NCI-H82 (cell line): ENCODE results near the gene PYGO2.
A peak's percentile ranks its signal among the peaks of the same experiment; 100 is the strongest.
"Not testable (repeated sequence)": the region's sequence is repeated elsewhere in the genome, so short reads cannot be mapped to it uniquely, and the experiment has no call there.

ENCODE experiments used
- DNase-seq: peaks from one replicate; lab custom pipeline; 2025; lab: John Stamatoyannopoulos, UW

The PYGO2 gene

DNA sequence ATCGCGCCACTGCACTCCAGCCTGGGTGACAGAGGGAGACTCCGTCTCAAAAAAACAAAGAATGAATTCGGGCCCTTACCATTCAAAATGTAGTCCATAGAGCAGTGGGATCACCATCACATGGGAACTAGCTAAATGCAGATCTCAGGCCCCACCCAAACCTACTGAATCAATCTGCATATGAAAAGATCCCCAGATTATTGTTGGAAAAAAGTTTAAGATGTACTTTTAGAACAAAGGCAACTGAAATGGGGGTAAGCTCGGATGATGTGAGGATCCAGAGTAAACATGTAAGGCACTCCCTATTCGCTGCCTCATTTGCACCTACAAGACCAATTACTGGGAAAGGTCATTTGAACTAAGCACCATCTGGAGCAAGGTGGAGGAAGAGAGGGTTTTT lies 20.8 kb upstream of the PYGO2 start:
- DNase-seq: peak; percentile 74

DNA sequence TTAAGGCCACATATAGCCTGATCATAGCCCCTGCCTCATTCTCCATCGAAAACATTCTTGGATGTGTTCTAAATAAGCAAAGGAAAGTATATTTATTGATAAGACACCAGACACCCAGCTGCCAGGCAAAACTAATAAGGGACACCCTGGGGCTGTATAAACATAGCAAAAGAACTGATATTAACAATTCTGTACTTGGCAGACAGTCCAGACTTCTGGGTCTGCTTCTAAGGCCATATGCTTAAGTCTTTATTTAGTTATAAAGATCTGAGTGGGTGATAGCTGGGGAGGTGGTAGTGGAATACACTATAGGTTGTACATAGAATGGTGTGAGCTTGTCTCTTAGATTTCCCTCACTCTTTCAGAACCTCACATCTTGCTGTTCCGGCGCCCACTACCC lies 16.8 kb upstream of the PYGO2 start:
- no peak for DNase-seq

DNA sequence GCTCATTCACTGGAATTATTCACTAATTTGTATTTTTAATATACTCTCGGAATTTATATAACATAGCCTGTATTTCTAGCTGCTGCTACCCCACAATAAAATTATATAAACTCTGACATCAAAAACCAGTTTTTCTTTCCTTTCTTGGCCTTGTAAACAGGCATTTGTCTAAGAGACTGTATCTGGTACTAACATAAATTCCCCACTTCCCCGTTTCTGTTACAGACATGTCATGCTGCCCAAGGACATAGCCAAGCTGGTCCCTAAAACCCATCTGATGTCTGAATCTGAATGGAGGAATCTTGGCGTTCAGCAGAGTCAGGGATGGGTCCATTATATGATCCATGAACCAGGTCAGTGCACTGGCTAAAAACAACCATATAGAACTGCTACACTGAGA lies 16.2 kb upstream of the PYGO2 start:
- DNase-seq: not testable (repeated sequence)

DNA sequence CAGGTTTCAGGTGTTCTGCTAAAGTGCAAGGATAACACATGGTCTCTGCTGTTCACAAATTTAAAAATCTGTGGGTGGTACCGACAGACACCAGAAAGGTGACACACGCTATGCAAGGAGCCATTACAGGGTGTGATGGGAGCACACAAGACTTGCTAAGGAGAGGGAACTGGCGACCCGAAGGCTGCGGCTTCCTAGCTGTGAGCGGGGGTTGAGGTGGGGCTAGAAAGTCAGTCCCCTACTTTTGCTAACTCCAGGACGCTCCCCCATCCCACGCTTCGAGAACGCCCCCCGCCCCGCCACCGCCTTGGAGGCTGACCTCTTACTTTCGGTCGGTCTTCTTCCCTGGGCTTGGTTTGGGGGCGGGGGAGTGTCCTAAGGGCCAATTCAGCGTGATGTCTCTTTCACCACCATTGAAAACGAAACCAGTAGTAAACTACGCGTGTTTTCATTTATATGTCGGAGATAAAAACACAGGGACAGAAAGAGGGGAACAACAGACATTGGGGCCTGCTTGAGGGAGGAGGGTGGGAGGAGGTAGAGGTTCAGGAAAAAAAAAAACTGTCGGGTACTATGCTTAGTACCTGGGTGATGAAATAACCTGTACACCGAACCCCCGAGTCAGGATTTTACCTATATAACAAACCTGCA lies 14.0 kb upstream of the PYGO2 start:
- DNase-seq: no peak

DNA sequence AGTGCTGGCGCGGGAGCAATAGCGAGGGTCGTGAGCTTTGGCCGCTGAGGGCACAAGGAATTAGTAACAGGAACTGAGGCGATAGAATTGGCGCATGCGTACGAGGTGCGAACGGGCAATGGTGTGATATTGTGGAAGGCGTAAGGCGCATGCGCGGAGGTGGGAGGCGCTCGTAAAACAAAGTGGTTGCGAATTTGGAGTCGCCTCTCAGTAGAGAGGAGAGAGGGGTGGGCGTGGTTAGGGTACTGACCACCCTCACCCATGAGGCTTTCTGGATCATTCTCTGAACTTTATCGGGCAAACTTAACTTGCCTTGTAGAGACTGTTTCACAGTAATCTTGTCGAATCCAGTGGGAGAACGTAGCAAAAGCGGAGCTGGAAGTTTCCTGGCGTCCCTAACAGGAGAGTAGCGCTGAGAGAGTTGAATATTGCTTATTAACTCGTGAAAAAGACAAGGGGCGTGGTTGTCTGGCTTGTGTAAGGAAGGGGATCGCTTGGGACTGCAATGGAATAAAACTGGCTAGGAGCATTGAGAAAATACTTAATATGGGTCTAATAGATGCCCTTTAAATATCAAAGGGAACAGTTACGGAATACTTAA lies 13.3 kb upstream of the PYGO2 start:
- DNase-seq: peak; percentile 99

DNA sequence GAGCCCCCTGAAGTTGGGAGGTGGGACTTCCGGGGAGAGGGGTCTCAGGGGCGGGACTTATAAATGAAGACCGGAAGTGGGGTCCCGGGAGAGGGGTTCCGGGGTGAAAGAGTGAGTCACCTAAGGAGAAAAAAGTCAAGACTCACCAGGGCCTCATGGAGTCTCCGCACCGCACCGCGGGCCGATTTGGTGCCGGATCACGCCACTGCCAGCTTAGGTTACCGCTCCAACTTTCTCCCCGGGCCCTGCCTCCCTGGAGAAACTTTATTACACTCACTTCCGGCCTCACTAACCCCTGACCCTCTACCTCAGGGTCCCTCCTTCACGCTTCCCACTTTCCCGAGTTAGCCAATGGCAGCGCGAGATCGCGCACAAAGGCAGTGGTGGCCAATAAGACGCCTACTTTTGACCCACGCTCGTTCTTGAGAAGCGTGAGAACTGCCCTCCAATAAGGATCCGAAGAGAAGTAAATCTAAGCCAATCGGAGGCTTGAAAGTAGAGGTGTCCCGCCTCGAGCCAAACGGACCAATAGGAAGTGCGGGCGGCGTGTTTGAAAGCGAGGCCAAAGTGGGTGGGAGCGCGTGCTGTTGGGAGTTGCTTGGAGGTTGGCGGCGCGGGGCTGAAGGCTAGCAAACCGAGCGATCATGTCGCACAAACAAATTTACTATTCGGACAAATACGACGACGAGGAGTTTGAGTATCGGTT lies 12.7 kb upstream of the PYGO2 start, which contains the start of gene CKS1B:
Gene CKS1B (plus strand): TSS at position 580 of the 706 bp plus-strand sequence. CDS start 65 bp downstream, at position 645.
- peak; percentile 100 for DNase-seq

DNA sequence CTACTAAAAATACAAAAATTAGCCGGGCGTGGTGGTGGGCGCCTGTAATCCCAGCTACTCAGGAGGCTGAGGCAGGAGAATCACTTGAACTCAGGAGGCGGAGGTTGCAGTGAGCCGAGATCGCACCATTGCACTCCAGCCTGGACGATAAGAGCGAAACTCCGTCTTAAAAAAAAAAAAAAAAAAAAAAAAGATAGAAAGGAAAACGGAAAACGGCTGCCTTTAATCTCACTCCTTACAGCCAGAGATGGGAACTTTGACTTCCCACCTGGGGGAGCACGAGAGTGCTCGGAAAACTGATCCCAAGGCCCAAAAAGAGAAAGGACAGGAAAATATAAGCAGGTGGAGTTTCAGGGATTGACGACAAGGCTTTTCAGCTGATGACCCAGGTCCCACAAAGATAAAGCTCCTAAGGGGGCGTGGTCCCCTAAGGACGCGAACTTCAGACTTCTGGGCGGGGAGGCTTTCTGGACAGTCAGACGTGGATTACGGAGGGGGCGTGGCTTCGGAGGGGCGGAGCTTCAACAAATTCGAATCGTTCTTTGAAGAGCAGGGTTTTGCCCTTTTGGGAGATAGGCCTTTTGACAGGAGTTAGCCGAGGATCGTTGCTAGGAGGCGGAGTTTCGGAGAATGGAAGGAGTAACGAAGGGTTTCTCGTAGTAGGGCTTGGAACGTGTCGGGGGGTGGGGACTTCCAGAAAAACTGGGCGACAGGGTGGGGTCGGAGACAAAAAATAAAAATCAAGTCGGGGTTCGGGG lies 11.9 kb upstream of the PYGO2 start:
- DNase-seq: peak; percentile 99

DNA sequence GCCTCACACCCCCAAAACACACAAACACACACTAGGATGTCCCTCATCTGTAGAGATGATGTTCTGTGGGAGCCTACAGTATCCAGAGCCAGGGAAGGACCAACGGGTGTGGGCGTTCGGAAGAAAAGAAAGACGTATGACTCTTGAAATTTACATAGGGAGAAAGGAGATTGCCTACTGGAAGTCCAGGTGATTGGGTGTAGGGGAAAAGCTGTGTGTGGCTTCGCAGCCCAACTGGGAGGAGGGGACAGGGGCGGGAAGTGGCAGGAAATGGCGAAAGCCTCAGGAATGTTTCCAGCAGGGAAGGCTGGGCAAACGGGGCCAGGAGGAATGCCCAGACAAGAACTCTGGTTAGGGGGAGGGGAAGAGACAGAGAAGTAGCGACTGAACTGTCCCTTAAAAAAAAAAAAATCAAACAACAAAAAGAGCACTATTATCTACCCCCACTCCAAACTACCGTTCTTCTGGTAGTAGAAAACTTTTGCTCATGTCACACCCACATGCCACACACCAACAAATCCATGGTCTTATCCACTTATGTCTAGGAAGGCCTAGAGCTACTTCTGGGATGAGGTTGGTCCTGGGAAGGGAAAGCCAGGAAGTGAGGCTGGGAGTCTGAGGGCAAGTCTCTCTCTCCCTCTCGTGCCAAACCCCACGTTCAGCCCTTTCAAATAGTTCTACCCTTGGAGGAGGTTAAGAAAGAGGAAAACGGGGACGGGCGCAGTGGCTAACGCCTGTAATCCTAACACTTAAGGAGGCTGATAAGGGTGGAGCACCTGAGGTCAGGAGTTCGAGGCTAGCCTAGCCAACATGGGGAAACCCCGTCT lies 11.1 kb upstream of the PYGO2 start:
- DNase-seq: peak; percentile 52

DNA sequence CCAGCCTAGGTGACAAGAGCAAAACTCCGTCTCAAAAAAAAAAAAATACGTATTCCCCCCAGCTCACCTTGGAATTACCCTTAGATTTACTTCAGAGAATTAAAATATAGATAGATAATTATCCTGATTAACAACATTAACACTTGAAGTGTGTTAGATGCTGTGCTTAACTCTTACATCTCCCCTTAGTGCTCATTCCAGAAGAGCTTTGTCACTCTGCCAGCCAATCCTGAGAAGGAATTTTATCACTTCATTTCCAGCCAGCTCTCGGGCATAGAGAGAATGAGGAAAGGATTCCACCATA lies 10.6 kb upstream of the PYGO2 start:
- no peak for DNase-seq

DNA sequence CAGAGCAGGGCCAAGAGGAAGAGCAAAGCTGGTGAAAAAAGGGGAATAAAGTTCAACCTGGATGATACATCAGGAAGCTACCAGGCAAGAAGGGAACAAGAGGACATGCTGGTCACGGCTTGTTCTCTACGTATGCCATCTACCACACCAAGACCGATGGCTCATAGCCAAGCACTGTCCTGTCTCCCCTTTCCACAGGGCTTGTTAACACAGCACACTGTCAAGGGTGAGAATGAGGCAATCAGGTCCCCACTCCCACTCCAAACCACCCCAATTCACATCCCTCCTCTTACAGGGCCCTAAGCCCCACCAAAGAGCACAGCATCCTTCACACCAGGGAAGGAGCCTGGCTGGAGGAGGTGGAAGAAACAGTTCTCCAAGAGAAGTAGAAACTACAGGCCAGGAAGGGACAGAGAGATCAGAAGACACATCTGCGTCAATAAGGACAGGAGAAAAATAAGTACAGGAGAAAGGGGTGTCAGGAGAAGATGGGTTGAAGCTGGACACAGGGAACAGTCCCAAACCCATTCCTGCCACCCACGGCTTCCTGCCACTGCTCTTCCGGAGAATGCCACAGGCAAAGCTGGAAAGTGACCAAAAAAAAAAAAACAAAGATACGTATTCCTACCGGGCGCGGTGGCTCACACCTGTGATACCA lies 9.9 kb upstream of the PYGO2 start:
- no peak for DNase-seq

DNA sequence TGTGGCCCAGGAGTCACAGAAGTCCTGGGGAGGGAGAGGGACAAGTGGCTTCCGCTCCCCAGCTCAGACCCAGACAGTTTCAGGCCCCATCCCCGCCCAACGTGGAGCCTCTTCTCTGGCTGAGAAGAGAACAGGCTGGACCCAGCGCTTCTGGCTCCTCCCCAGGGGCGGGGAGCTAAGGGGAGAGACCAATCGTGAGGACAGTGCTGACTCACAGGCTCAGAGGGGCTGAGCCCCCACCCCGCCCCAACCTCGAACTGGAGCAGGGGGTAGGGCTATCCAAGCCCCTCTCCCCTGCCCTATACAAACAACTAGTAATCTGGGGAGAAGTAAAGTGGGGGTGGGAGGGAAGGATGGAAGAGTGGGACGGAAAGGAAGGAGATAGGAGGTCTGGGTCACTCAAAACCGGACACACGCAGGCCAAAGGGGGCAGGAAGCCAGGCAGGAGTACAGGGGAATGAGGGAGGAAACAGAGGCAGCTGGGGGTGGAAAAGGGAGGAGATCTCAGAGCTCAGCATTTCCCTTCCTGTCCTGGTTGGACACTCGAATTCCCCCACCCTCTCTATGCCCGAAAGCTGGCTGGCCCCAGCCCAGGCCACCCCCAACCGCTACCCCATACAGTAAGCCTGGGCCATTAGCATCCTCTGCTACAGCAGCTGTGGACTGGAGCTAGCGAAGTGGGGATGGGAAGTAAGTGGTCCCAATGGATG lies 9.2 kb upstream of the PYGO2 start, which contains the start of gene SHC1:
Gene SHC1 (minus strand): TSS at position 117 of the 710 bp plus-strand sequence. CDS start 221 bp downstream, outside the sequence.
- DNase-seq: peak; percentile 98

DNA sequence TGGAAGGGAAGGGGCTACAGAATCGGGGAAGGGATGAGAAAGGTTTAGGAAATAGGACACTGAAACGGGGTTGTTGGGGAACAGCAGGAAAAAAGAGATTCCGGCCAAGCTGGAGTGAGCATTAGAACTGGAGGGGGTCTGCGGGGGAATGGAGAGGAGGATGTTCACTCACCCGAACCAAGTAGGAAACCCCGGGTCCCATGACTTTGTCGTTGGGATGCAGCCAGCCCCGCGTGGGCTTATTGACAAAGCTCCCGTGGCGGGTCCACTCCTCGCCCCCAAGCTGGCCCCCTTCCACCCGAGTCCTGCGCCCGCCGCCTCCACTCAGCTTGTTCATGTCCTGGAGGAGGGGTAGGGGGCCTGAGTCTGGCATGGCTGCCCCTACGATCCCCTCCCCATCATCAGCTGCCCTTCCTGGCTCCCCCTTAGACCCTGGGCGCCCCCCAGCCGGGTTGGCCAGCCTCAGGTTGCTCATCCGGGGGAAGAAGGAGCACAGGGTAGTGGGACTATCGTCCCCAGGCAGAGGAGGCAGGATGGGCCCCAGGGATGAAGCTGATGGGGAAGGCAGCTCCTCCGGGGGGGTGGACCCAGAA lies 8.4 kb upstream of the PYGO2 start:
- no peak for DNase-seq

DNA sequence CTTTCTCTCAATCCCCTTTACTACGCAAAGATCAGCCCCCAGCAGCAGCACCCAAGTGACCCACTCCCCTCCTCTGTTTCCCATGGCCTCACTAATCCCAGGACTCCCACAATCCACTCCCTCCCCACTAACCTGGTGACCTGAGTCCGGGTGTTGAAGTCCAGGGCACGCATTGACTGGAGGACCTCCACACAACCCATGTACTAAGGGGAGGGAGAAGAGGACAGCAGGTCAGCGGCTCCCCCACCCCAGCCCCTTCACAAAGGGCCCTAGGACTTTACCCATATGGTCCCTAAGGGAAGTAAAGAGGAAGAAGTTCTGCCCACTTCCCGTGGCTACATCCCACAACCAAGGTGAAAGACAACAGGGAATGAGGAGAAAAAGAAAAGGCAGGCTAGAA lies 7.7 kb upstream of the PYGO2 start:
- DNase-seq: no peak

DNA sequence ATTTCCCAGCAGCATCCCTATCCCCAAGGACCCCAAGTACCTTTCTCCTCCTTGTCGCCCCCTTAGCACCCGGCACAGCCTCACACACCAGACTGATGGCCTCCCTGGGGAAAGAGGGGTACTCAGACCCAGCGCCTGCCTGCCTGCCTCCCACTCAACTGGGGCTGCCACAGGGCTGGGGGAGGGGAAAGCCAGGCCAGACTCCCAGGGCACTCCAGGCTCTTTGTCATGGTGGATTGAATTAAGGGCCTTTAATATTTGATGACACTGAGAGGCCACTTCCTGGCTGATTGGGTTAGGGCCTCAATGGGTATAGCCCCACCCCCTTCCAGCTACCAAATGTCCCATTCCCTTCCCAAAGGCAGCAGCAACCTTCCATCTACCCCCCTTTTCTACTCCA lies 7.1 kb upstream of the PYGO2 start:
- DNase-seq: no peak

DNA sequence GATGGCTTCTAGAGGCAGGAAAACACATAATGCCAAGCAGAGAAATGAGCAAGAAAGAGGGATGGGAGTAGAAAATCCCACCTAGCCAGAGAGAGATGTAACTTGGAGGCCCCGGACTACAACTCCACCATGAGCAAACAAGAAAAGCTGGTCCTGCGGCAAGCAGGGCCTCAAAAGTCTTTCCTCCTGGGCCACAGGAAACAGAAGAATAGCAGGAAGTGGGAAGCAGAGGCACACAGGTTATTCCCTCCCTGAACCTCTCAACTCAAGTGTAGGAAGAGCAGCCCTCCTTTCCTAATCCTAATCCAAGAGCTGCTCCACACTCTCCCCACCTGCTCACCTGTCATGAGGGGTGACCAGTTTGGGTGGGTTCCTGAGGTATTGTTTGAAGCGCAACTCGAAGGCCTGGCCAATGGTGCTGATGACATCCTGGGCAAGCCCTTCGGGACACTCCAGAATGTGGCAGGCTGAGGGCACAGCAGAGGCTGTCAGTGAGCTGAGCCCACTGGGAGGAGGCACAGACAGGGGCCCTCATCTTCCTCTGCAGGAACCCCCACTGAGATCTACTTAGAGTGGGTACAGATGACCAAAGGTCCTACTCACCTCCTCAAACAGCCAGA lies 5.9 kb upstream of the PYGO2 start:
- no peak for DNase-seq

DNA sequence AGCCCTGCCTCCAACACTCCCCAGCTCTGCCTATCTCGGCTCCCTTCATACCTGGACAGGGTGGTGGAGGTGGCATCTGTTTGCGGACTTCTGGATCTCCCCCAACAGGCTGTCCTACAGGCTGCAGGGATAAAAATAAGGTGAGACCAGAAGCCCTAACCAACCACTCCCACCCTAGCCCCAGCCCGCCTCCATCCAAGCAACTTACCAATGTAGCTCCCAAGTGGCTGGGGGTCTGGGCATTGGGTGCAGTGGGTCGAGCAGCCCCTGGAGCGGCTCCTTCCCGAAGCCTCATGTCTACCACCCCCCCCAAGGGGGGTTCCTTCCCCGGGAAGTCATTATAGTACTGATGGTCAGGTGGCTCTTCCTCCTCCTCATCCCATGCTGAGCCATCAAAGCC lies 4.5 kb upstream of the PYGO2 start:
- DNase-seq: no peak

DNA sequence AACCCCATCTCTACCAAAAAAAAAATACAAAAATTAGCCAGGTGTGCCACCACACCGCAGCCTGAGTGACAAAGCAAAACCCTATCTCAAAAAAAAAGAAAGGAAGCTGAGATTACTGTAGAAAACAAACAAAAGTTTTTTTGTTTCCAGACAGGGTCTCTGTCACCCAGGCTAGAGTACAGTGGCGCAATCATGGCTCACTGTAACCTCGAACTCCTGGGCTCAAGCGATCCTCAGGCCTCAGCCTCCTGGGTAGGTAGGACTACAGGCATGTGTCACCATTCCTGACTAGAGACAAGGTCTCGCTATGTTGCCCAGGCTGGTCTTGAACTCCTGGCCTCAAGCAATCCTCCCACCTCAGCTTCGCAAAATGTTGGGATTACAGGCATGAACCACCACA lies 2.8 kb upstream of the PYGO2 start:
- DNase-seq: no peak

DNA sequence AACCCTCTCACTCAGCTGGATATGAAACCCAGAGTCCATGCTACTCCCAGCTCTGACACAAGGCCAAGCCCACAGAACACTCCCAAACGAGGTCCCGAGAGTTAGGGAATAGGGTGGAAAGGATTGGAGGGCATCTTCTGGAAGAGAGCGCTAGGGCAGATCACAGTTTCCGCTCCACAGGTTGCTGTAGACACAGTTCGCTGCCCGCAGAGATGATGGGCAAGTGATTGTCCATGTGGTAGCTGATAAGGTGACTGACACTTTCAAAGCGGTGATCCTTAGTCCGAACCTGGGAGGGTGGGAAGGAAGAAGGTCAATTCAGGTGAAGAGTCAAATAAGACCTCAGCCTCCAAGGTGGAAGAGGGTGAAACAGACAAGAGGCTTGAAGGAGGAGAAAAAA lies 2.1 kb upstream of the PYGO2 start:
- no peak for DNase-seq

DNA sequence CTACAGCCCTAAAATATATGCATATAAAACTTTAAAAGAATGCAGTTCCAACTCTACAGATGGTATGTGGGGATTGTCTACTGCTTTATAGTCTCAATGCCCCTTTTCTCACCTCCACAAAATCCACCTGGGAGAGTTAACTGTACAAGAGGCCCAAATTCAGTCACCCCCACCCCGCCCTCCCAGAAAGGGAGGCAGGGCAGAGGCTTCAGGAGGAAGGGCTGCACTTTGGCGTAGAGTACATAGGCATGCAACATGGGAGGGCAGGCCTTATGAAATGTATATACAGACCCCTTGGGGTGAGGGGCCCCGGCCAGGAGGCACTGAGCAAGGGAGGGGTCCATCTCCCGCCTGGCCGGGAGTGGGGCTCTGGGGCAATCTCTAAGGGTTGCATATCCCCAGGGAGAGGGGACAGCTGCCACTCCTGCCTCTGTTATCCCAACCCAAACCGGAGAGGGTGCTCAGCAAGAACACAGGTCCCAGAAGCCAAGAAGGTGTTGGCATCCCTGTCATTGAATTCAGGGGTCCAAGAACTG lies 1.3 kb upstream of the PYGO2 start:
- no peak for DNase-seq
